D721Med (cell line): Measurements from ENCODE around the gene SUV39H2.
"Not testable (repeated sequence)": the region's sequence is repeated elsewhere in the genome, so short reads cannot be mapped to it uniquely, and the experiment has no call there.

ENCODE experiments used
- DNase-seq: peaks from one replicate; pipeline ENCODE4 v3.0.0; 2011; ENCODE audit warnings: low spot score; ENCODE audit not compliant: insufficient read length
- FAIRE-seq: peaks from 2 replicates; lab custom pipeline; 2011; peaks lifted over from hg19 to GRCh38; lab: Jason Lieb, UNC
- CTCF ChIP-seq: IDR thresholded peaks from 2 replicates; pipeline ENCODE4 v1.5.1; 2012; ENCODE audit warnings: mild to moderate bottlenecking, control low read depth; ENCODE audit not compliant: insufficient read depth; ENCODE audit errors: missing control alignments

Gene SUV39H2

DNA sequence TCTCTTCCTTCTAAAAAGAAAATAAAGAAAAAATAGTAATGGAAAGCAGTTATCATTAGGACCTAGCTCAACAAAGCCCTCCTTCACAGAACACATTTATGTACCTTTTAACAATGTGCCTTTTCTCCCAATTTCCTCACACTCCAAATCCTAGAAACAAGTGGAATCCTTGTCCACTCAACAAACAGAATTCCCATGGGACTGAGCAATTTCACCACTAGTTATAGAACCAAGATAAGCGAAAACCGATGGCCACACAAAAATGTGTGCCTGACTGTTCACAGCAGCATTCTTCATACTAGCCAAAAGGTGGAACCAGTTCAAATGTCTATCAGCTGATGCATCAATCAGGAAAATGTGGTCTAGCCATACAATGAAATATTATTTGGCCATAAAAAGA, 57.9 kb downstream of the SUV39H2 start:
- no peak for TF ChIP-seq CTCF
- DNase-seq (no peak), FAIRE-seq (no peak)

- not testable (repeated sequence) for DNase-seq, FAIRE-seq
Observed at GRCh38 chr10:14938971-14939370, 60.3 kb downstream of the SUV39H2 start.

DNA sequence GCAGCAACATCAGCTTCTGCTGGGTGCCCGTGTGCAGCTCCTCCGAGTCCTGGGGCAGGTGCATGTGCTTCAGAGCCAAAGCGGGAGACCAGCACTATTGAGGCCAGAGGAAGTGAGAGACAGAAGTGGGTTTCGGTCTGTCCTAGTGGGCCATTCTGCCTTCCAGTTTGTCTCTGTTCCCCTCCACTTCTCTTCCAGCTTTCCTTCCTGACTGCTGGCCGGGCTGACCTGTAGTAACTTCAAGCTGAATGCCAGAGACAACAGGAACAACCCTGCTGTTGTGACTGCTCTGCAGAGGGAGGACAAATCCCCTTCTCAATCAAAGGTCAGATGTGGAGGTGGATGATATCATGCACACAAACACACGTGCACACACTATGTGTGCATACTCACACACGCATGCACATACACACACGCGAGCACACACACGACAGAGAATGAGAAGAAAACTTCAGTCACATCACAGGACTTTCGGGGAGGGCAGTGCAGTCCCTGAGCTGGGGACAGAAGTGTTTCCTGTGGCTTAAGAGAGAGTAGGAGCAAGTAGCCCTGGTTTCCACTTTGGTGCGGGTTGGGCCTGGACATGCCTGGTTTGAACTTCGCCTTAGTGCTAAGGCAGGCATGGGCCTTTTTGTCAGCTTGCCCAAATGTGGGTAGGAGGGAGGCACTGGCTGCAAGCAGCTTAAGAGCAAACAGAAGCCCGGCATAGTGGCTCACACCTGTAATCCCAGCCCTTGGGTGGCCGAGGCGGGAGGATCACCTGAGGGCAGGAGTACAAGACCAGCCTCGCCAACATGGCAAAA, 63.7 kb downstream of the SUV39H2 start:
- DNase-seq, FAIRE-seq: not testable (repeated sequence)

- not testable (repeated sequence) for DNase-seq, FAIRE-seq
Observed at GRCh38 chr10:14942950-14943338, 64.3 kb downstream of the SUV39H2 start.

GRCh38 chr10:14945108-14945507, 66.4 kb downstream of the SUV39H2 start:
- no peak for DNase-seq
- no peak for TF ChIP-seq CTCF
- no peak for FAIRE-seq

DNA sequence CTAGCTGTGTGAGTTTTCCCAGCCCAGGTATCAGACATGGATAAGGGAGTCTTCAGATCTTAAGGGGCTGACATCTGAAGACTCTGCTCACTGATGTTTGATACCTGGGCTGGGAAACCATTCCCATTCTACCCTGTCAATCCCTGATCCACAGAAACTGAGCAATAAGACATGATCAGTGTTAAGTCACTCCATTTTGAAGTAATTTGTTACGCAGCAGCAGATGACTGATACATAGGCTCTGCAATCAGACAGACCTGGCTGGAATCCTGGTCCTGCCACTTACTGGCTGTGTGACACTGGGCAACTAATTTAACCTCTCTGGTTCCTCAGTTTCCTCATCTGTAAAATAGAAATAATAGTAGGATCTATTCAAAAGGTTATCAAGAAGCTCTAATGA, 68.6 kb downstream of the SUV39H2 start:
- FAIRE-seq = no peak
- TF ChIP-seq CTCF = no peak
- no peak for DNase-seq

DNA sequence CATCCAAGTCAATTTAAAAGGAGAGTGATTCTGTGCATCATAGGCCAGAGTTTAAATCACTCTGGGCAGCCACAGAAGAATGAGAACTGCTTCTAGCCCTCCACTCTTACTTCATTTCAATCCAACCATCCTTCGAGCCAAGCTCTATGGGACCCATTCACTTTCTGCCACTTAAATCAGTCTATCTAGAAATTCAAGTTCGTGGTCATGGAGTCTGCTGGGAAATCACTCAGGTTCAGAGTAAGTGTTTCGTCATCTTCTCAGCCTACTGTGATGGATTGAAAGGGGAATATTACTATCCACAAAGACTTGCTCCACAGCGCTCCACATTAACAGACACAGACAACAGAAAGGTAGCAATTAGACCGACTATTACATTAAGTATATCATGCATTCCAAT, 70.6 kb downstream of the SUV39H2 start:
- DNase-seq (no peak), FAIRE-seq (no peak)
- TF ChIP-seq CTCF = no peak

DNA sequence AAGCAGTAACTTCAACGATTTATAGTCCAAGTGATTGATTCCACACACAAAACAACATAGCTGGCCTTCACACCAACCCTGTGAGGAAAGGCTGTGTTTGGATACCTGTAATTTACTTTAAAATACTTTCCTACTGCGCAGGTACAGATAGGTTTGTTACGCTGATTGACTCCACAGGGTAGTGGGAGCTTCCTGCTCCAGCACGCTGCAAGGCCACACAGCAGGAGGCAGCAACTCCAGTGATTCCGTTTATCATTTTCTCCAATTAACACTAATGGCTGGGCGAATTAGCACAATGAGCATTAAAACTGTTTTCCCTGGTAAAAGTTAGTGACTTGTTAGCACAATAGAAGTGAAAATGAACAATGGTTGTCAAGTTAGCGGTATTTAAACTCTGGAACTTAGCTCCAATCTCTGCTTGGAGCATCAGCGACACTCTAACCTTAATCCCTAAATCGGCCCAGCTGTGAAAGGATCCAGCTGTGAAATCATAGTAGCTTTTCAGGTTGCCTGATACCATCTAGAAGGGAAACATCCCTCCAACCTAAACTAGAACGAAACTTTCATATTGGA, 74.3 kb downstream of the SUV39H2 start:
- no peak for DNase-seq
- FAIRE-seq = no peak
- no peak for TF ChIP-seq CTCF
